Stimulated activated CD4-positive, alpha-beta T cell treated with anti-CD3 and anti-CD28 coated beads, TNF-alpha, amount 100 ng/mL, for 48 hours (primary cell): Measurements from ENCODE around the gene SLC5A6.

Experiments used
- DNase-seq, 3 donors: peaks; one replicate each; pipeline ENCODE4 v3.0.0-alpha.2; 2020; ENCODE audit warnings: low read depth in 3 of 3

SLC5A6 gene

DNA sequence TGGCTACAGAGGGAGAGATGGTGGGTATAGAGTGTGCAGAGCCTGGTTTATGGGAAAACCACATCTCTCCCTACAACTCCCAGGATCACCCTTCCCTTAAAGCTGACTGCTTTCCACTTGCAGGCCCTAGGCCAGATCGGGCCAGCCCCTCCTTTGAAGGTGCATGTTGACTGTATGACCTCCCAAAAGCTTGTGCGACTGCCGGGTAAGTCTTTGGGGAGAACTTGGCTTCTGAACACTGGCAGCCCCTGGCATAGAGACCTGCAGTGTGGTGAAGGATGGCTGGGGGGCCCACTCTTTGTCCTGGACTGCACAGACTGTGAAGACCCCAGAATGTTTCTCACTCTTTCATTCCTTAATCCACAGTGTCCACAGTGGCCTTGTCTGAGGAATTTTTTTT, 24.6 kb upstream of the SLC5A6 start:
- DNase-seq: no peak

DNA sequence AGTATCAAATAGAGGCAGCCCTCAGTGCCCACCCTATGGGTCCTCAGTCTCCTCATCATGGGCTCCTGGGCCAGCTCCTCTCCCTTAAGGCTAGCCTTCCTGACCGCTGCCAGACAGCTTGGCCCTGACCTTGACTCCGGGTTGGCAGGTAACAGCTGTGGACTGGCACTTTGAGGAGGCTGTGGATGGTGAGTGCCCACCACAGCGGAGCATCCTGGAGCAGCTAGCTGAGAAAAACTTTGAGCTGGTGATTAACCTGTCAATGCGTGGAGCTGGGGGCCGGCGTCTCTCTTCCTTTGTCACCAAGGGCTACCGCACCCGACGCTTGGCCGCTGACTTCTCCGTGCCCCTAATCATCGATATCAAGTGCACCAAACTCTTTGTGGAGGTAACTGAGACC, 24.1 kb upstream of the SLC5A6 start:
- no peak for DNase-seq

DNA sequence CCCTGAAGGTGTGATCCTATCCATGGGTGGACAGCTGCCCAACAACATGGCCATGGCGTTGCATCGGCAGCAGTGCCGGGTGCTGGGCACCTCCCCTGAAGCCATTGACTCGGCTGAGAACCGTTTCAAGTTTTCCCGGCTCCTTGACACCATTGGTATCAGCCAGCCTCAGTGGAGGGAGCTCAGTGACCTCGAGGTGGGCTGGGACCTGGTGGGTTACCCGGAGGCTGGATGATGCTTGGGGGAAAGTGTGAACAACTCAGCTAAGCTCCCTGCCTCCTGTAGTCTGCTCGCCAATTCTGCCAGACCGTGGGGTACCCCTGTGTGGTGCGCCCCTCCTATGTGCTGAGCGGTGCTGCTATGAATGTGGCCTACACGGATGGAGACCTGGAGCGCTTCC, 21.3 kb upstream of the SLC5A6 start:
- DNase-seq: no peak

DNA sequence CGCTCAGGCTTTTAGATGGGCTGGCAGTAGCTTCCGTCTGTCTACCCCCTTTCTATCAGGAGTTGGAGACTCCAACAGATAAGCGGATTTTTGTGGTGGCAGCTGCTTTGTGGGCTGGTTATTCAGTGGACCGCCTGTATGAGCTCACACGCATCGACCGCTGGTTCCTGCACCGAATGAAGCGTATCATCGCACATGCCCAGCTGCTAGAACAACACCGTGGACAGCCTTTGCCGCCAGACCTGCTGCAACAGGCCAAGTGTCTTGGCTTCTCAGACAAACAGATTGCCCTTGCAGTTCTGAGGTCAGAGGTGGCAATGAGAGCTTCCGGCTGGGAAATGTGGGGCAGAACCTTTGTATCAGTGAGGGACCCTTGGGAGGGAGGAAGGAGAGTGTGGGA, 19.9 kb upstream of the SLC5A6 start:
- no peak for DNase-seq

DNA sequence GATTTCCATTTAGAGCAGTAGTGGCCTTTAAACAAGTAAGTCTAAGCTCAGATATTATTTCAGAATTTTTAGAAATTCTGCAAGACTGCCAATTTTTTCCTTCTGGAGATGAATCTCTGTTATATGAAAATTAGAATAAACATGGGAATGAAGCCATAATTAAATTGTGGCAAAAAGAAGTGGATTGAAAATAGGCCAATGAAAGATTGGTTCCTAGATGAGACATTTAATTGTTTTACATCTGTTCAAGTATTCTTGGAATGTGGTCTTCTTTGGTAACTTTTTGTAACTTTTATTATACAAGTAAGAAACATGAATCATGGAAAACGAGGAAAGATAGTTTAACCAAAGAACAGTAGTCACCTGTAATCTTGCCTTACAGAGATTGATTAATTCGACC, 15.4 kb upstream of the SLC5A6 start:
- no peak for DNase-seq

DNA sequence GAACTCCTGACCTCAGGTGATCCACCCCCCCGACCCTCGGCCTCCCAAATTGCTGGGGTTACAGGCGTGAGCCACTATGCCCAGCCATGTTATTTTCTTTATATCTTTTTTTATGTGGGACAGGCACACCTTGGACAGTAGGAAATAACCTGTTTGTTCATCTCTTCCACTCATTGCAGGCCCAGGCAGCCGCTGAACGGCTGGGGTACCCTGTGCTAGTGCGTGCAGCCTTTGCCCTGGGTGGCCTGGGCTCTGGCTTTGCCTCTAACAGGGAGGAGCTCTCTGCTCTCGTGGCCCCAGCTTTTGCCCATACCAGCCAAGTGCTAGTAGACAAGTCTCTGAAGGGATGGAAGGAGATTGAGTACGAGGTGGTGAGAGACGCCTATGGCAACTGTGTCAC, 13.5 kb upstream of the SLC5A6 start:
- DNase-seq: no peak

DNA sequence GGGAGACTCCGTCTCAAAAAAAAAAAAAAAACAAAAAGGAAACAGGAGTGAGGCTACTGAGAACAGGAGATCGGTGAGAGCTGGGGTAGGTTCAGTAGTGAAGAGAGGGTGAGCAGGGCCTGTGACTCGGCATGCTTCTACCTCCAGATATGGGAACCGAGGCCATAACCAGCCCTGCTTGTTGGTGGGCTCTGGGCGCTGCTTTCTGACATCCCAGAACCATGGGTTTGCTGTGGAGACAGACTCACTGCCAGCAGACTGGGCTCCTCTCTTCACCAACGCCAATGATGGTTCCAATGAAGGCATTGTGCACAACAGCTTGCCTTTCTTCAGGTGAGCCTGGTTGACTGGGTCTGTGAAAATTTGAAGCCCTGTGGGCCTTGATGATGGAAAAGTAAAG, 11.3 kb upstream of the SLC5A6 start:
- DNase-seq: no peak

DNA sequence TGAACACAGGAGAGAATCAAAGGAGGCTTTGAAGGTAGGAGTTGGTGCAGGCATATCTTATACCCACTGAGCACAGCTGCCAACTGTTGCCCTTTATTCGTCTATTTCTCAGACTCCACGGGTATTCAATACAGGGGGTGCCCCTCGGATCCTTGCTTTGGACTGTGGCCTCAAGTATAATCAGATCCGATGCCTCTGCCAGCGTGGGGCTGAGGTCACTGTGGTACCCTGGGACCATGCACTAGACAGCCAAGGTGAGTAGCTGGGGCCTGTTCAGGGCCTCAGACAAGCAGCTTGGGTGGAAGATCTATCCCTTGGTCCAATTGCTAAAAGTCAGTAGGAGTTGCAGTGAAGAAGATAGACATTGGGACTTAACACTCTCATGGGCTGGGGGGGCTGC, 10.3 kb upstream of the SLC5A6 start:
- DNase-seq: no peak

DNA sequence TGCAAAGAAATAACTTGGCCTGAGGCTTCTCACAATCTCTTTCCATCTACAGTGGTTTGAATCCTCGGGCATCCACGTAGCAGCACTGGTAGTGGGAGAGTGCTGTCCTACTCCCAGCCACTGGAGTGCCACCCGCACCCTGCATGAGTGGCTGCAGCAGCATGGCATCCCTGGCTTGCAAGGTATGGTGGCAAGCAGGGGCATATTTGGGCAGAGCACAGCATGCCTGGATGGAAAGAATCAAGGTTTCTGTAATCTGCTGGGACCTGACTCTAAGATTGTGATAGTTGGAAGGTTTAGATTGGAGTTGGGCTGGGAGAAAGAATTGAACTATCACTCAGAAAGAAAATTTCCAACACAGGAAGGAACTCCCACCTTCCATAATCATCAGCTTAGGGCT, 9.1 kb upstream of the SLC5A6 start:
- no peak for DNase-seq

DNA sequence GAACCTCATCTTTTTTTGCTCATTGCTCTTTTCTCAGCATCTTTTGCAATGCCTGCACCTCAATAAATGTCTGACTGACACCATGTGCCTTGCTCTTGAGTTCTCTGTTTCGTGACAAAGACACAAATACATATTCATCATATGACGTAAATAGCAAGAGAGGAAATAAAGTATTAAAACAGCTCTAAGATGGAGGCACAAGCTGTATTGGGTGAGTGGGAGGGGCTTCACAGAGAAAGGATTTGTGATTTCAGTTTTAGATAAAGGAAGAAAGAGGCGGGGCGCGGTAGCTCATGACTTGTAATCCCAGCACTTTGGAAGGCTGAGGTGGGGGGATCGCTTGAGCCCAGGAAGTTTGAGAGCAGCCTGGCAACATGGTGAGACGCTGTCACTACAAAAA, 8.0 kb upstream of the SLC5A6 start:
- DNase-seq: no peak

DNA sequence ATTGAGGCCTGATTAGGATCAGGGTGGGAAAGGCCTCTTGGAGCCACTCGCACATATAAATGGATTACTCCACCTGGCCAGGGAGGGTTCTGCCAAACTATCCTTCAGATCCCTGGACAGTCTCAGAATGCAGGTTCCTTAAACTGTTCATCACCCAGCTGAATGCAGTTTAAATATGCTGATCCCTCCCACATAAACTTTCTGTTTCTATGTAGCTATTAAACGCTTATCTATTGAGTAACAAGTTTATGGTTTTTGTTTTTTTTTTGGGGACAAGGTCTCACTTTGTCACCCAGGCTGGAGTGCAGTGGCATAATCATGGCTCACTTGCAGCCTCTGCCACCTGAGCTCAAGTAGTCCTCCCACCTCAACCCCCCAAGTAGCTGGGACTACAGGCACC, 7.0 kb upstream of the SLC5A6 start:
- no peak for DNase-seq

DNA sequence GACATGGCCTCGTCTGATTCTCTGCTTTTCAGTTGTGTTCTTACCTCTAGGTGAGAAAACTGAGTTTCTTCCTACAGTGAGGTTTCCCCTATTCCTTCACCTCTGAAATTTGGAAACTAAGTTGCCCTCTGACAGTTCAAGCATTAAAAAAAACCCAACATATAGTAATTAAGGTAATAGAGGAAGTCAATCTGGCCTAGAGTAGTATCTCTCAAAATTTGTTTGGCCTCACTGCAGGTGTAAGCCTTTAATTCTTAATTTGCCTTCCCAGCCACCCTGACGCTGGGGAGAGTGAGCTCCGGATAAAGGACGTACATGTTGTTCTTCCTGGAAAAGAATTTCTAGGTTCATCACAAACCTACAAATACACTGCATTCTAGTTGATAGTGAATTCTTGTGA, 6.5 kb upstream of the SLC5A6 start:
- no peak for DNase-seq

DNA sequence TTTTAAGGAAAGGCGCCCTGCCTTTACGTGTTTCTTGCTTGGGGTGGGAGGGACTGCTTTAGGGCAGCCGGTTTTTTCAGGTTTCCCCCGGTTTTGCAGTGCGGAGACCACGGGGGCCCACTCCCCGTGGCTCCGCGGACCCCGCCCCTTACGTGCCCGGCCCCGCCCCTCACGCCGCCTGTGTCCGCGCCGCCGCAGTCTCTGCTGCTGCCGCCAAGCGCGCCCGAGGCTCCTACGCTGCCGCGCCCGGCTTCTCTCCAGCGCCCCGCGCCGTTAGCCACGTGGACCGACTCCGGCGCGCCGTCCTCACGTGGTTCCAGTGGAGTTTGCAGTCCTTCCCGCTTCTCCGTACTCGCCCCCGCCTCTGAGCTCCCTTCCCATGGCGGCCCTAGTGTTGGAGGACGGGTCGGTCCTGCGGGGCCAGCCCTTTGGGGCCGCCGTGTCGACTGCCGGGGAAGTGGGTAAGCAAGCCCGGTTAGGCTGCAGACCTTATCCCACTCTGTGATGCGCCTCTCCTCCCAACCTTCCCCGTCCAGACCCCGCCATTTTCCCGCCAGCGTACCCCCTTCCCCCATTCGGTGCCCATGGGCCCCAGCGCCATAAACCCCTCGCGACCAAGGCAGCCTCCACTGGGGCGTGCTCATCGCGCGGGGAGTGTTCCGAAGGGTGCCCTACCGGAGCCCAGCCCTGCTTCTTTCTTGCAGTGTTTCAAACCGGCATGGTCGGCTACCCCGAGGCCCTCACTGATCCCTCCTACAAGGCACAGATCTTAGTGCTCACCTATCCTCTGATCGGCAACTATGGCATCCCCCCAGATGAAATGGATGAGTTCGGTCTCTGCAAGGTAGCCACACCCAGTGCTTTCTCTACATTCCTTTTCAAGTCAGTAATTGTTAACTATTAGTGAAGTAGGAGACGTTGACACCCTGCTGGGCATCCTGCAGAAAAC, 5.4 kb upstream of the SLC5A6 start, which contains the start of gene CAD:
CAD (plus strand) TSS at position 197 of the 949 bp plus-strand sequence; CDS start at position 380, 183 bp downstream.
- DNase-seq: peak; percentile 75 to 90 (median 83)

DNA sequence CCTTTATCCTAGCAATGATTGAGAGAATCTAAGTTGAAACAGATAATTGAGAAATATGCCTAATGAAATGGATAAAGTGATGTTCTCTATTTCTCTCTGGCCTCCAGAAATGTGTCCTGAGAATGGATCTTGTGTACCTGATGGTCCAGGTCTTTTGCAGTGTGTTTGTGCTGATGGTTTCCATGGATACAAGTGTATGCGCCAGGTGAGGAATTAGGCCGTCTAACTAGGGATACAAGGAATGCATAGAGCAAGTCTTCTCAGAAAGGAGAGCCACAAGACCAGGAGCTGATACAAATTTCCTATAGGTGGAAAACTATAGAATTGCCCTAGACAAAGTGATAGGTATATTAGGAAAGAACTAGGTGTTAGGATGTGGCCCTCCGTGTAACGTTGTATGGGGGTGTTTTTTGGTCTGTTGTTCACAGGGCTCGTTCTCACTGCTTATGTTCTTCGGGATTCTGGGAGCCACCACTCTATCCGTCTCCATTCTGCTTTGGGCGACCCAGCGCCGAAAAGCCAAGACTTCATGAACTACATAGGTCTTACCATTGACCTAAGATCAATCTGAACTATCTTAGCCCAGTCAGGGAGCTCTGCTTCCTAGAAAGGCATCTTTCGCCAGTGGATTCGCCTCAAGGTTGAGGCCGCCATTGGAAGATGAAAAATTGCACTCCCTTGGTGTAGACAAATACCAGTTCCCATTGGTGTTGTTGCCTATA, 4.5 kb upstream of the SLC5A6 start:
- no peak for DNase-seq

DNA sequence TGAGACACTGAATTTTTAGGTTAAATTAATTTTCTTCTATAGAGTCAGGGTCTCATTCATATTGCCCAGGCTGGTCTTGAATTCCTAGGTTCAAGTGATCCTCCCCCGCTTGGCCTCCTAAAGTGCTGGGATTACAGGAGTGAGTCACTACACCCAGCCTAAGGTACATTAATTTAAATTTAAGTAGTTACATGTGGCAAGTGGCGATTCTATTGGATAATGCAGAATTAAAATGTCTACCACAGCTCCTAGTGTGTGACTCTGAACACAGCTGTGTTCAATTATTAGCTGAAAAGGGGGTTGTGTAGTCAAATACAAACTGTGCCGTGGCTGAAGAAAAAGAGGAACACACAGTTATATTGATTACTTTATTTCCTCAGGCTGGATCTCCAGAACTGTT, 2.9 kb upstream of the SLC5A6 start:
- no peak for DNase-seq

DNA sequence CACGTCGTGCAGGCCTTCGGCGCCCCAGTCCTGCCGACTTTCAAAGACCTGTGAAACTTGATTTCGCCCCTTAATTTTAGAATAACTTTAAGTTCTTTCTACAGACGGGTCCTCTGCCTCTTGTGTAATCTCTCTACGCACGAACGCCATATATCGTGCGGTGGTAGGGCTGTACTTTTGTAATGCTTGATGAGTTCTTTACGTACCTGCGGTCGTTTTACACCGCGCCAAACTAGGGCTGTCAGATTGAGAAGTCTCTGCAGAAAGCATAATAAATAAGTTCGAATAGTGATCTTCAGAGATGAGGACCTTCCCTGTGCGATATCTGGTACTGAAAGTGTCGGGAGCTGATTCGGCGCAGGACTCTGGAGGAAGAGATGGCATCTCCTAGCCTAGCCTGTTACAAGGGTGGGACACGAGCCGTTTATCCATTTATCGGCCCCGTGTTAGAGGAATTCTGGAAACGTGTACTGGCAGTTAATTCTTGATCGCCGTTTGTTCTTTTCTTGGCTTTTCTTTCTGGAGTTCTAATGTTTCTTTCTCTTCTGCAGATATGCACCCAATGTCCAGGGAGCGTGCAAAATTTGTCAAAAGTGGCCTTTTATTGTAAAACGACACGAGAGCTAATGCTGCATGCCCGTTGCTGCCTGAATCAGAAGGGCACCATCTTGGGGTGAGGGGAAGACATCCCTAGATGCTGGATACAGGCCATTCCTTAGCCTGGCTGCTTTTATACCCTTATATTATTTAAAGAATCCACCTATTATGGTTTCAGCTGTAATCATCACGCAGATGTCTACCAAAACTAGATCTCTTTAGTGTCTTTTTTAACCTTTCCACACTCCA, 781 bp upstream of the SLC5A6 start:
- DNase-seq: peak in 2 of 3 donors; percentile 9 to 26

DNA sequence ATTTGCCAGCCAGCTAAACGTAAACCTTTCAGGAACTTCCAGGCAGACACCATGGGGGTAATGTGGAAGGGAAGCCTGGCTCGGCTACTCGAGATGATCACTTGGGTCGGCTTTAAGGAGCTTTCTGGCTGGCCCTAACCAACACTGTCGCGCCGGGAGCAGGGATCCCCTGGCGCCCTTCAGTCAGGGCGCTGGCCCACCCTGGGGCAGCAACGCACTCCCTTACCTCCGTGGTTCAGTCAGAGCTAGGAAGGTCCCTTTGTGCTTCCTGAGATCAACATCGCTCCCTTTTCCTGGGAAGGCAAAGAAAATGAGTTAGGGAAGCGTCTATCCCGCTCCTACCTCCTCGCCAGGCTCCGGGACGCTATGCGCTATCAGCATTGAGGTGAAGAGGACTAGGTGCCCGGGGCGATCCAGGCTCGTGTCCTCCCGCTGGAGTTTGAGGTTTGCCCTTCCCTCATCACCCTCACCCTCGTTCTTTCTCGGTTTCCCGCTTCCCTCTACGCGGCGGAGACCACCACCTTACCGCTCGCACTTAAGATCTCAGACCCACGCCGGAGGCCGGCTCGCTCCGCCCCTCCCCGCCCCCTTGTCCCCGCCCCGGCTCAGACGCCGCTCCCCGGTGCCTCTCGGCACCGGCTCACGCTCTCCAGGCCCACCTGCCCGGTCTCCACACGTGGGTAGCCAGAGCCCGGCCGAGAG, 676 bp downstream of the SLC5A6 start:
- peak in 1 of 3 donors; percentile 4 for DNase-seq

DNA sequence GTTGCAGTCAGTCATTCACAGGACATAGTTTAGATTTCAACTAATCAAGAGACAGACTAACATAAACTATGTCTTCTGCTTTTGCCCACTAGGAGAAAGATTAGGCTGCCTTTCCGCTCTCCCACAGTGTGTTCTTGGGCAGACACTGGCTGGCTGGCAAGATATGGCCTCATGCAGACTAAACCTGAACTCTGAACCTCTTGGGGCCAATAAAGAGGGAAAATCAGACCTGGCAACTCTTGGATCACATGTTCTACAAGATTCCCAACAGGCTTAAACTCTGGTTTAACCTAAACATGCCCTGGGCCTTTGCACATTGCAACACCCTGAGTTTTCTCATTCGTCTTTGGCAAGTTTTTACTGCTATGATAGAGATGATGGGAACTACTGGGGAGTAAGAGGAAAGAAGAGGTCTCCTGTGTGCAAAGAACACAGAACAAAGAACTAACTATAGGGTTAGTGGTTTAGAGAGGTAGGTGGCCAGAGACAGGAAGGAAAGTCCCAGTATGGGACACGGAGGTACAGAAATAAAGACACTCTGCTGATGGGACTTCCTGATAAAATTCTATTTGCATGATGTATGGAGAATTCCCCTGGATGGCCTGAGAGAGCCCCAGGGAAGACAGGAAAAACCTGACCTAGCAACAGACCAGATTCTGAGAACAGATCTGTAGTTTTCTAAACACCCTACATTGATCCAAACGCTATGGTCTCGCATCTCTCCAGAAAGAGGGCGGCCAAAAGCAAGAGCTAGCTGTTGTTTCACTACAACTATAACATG, 2.3 kb downstream of the SLC5A6 start:
- DNase-seq: no peak

DNA sequence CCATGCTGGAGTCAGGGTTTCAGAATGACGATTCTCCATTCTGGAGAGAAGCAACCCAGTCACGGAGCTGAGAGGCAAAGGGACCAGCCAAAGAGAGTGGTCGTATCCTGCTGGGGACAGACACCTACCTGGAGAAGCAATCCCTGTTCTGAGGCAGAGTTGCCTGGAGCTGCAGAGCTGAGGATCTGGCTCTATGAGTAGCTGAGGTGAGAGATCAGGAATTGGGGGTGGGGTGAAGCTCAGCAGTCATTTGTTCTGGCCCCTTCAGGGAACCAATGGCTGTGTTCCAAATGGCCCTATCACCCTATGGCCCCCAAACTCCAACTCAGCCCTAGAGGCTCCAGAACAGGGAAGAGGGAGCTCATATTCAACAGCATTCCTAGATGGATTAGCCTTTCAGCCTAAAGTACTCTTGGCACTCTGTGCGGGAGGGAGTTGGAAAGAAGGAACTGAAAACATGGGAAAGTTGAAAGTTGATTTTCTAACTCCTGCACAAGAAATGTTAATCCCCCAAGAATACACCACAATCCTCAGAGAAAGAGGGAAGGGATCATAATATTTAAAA, 3.5 kb downstream of the SLC5A6 start:
- DNase-seq: no peak

DNA sequence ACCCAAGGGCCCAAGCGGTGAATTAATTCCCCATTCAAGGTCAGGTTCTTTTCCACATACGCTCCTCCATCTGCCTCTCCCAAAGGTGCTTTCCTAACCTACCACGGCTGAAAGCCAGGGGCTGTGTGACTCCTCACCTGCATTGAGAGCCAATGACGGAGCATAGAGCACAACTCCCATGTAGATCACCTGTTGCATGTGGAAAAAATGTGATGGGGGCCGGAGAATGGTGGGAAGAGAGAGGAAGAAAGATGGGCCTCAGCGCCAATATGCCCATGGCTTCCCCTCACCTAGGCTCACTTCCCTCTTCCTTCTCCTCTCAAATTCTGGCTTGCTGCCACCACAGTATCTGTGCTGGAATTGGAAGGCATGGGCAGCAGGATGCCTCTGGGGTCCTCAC, 5.7 kb downstream of the SLC5A6 start:
- DNase-seq: no peak
